GM23338 (cell line): ENCODE data around the gene HRK. TPM values are rescaled to one million over a fixed set of nuclear protein-coding genes. Genes with fewer than 3 reads are reported as not detected.

Experiments used
- ATAC-seq: fragments of 200-7000 bp; cut with Tn5 transposase; 3 replicates; pipeline ENCODE4 v1.9.1; 2020
- DNase-seq: peaks from one replicate; pipeline ENCODE4 v3.0.0-alpha.2; 2015; ENCODE audit warnings: low spot score
- H2AFZ ChIP-seq: fragments of 200-600 bp; sonication (generic); 2 replicates; pipeline ENCODE4 v1.8.0; 2016; ENCODE audit warnings: antibody characterized with exemption, mild to moderate bottlenecking, moderate library complexity
- H3F3A ChIP-seq: fragments of 200-600 bp; sonication (generic); replicated peaks from 2 replicates; pipeline ENCODE4 v1.8.0; 2017; ENCODE audit warnings: antibody characterized with exemption, mixed run types, low read depth
- H3K27ac ChIP-seq: fragments of 200-600 bp; sonication (generic); 2 replicates; pipeline ENCODE4 v1.6.1; 2016; ENCODE audit warnings: low read depth
- H3K27me3 ChIP-seq: fragments of 200-600 bp; sonication (generic); 2 replicates; pipeline ENCODE4 v1.8.0; 2016; ENCODE audit warnings: mild to moderate bottlenecking, mixed run types, moderate library complexity; ENCODE audit not compliant: insufficient read depth
- H3K36me3 ChIP-seq: fragments of 200-600 bp; sonication (generic); 2 replicates; pipeline ENCODE4 v1.8.0; 2016; ENCODE audit warnings: mild to moderate bottlenecking; ENCODE audit not compliant: insufficient read depth
- H3K4me1 ChIP-seq: fragments of 200-600 bp; sonication (generic); 2 replicates; pipeline ENCODE4 v1.8.0; 2016; ENCODE audit warnings: mild to moderate bottlenecking, moderate library complexity; ENCODE audit not compliant: insufficient read depth
- H3K4me2 ChIP-seq: fragments of 200-600 bp; sonication (generic); 2 replicates; pipeline ENCODE4 v1.7.1; 2017; ENCODE audit warnings: mixed run types
- H3K4me3 ChIP-seq: fragments of 200-600 bp; sonication (generic); 2 replicates; pipeline ENCODE4 v1.6.1; 2016; ENCODE audit warnings: mixed run types
- H3K79me2 ChIP-seq: fragments of 200-600 bp; sonication (generic); replicated peaks from 2 replicates; pipeline ENCODE4 v1.8.0; 2017; ENCODE audit warnings: mild to moderate bottlenecking; ENCODE audit not compliant: insufficient read depth
- H3K9me2 ChIP-seq: fragments of 200-600 bp; sonication (generic); 2 replicates; pipeline ENCODE4 v1.8.0; 2017; ENCODE audit not compliant: insufficient read depth
- H4K20me1 ChIP-seq: fragments of 200-600 bp; sonication (generic); replicated peaks from 2 replicates; pipeline ENCODE4 v1.8.0; 2017; ENCODE audit warnings: mild to moderate bottlenecking; ENCODE audit not compliant: insufficient read depth
- H3K27ac Mint-ChIP-seq: 2 replicates; pipeline ENCODE4 v1.8.0; 2020; ENCODE audit warnings: inconsistent platforms, mild to moderate bottlenecking, moderate library complexity, mixed read lengths
- H3K27me3 Mint-ChIP-seq: 3 replicates; pipeline ENCODE4 v1.8.0; 2022; ENCODE audit warnings: low read depth, mild to moderate bottlenecking, moderate library complexity, mixed read lengths, inconsistent platforms; ENCODE audit not compliant: insufficient read depth, poor library complexity
- H3K36me3 Mint-ChIP-seq: 3 replicates; pipeline ENCODE4 v1.8.0; 2021; ENCODE audit warnings: low read depth, mild to moderate bottlenecking, inconsistent platforms, moderate library complexity, mixed read lengths
- H3K4me1 Mint-ChIP-seq: 3 replicates; pipeline ENCODE4 v1.8.0; 2020; ENCODE audit warnings: mild to moderate bottlenecking, inconsistent platforms, mixed read lengths
- H3K4me3 Mint-ChIP-seq: 3 replicates; pipeline ENCODE4 v1.8.0; 2021; ENCODE audit warnings: moderate library complexity, mild to moderate bottlenecking, inconsistent platforms, mixed read lengths
- H3K9me3 Mint-ChIP-seq: 3 replicates; pipeline ENCODE4 v1.8.0; 2020; ENCODE audit warnings: moderate library complexity, mild to moderate bottlenecking, inconsistent platforms, mixed read lengths
- CREB1 ChIP-seq: fragments of 250-450 bp; sonication (Bioruptor Pico); IDR thresholded peaks from 2 replicates; pipeline ENCODE4 v1.5.0; 2020; ENCODE audit warnings: low read depth, mild to moderate bottlenecking, moderate library complexity
- ETS1 ChIP-seq: IDR thresholded peaks from 2 replicates; pipeline ENCODE4 v1.6.1; 2016; ENCODE audit warnings: antibody characterized with exemption
- EZH2 ChIP-seq: fragments of 200-600 bp; sonication (generic); IDR thresholded peaks from one replicate; pipeline ENCODE4 v1.8.0; 2017; ENCODE audit warnings: antibody characterized with exemption, mild to moderate bottlenecking, low read depth; ENCODE audit not compliant: unreplicated experiment
- EZH2phosphoT487 ChIP-seq: fragments of 200-600 bp; sonication (generic); IDR thresholded peaks from one replicate; pipeline ENCODE4 v1.8.1; 2018; ENCODE audit warnings: antibody characterized with exemption; ENCODE audit not compliant: unreplicated experiment
- JUNB ChIP-seq: IDR thresholded peaks from one replicate; pipeline ENCODE4 v1.6.1; 2016; ENCODE audit warnings: antibody characterized with exemption; ENCODE audit not compliant: unreplicated experiment
- NANOG ChIP-seq: IDR thresholded peaks from 2 replicates; pipeline ENCODE4 v1.6.1; 2016; ENCODE audit warnings: antibody characterized with exemption, borderline replicate concordance
- POLR2AphosphoS5 ChIP-seq: IDR thresholded peaks from 2 replicates; pipeline ENCODE4 v1.6.1; 2016; ENCODE audit warnings: antibody characterized with exemption, low read depth
- STAT1 ChIP-seq: IDR thresholded peaks from one replicate; pipeline ENCODE4 v1.6.1; 2016; ENCODE audit warnings: antibody characterized with exemption; ENCODE audit not compliant: unreplicated experiment
- ZNF114 ChIP-seq: fragments of 250-450 bp; sonication (Bioruptor Pico); IDR thresholded peaks from 2 replicates; pipeline ENCODE4 v1.5.0; 2020; ENCODE audit warnings: mild to moderate bottlenecking, moderate library complexity
- ZNF331 ChIP-seq: fragments of 250-450 bp; sonication (Bioruptor Pico); IDR thresholded peaks from 2 replicates; pipeline ENCODE4 v1.5.0; 2020; ENCODE audit warnings: low read depth, mild to moderate bottlenecking, moderate library complexity
- polyA plus RNA-seq: library from polyadenylated mRNA; unstranded; fragments of >200 nt; fragmentation: Nextera tagmentation; extraction: Ambion mirVana; gene quantifications from 2 replicates; pipeline ENCODE4 v1.2.1, GENCODE V29; 2016
- total RNA-seq: library from RNA; depleted of rRNA; stranded (reverse); fragments of >200 nt; shearing (Covaris generic); gene quantifications from 2 replicates; pipeline ENCODE4 v1.2.3, GENCODE V29; 2014
- TF ChIP-seq, protein P1 (sequence below), 2 experiments: fragments of 200-600 bp in 1 of 2; sonication (generic) in 1 of 2; conservative IDR thresholded peaks; 2 replicates each; pipeline versions ENCODE4 v1.5.1 to v1.6.1; 2016 to 2017; ENCODE audit warnings: antibody characterized with exemption in 2 of 2, low read depth in 2 of 2, mild to moderate bottlenecking in 2 of 2, moderate library complexity in 1 of 2
- TF ChIP-seq, protein P2 (sequence below): IDR thresholded peaks from one replicate; pipeline ENCODE4 v1.6.1; 2018; ENCODE audit warnings: antibody characterized with exemption; ENCODE audit not compliant: unreplicated experiment
- TF ChIP-seq, protein P3 (sequence below): fragments of 250-450 bp; sonication (Bioruptor Pico); IDR thresholded peaks from 2 replicates; pipeline ENCODE4 v1.5.0; 2020; ENCODE audit warnings: mild to moderate bottlenecking, moderate library complexity

Gene HRK
- total and polyA plus RNA-seq, 2 experiments from 2014 or later = 1.7 to 1.9 TPM

GRCh38 chr12:116897476-116897875, 16.2 kb upstream of the HRK start:
- Histone ChIP-seq H3K36me3 (no peaks in the 10 kb centered on the region), H3K4me1 (no peaks in the 10 kb centered on the region), H3K79me2 (no peaks in the 10 kb centered on the region), H3K27me3 (no peaks in the 10 kb centered on the region), H3K27ac (no peak overlapping the region), H3K4me3 (no peak overlapping the region), H3K9me2 (no peaks in the 10 kb centered on the region), H2AFZ (no peak overlapping the region), H4K20me1 (no peaks in the 10 kb centered on the region), H3K4me2 (no peak overlapping the region), H3F3A (no peaks in the 10 kb centered on the region)
- no peak for DNase-seq
- TF ChIP-seq EZH2phosphoT487 (no peak), CREB1 (CRISPR knock-in tag) (no peak), POLR2AphosphoS5 (no peak), ETS1 (no peak), EZH2 (no peak), JUNB (no peak), STAT1 (no peak), ZNF331 (CRISPR knock-in tag) (no peak), NANOG (no peak), ZNF114 (no peak)
- TF ChIP-seq, protein P1, sequence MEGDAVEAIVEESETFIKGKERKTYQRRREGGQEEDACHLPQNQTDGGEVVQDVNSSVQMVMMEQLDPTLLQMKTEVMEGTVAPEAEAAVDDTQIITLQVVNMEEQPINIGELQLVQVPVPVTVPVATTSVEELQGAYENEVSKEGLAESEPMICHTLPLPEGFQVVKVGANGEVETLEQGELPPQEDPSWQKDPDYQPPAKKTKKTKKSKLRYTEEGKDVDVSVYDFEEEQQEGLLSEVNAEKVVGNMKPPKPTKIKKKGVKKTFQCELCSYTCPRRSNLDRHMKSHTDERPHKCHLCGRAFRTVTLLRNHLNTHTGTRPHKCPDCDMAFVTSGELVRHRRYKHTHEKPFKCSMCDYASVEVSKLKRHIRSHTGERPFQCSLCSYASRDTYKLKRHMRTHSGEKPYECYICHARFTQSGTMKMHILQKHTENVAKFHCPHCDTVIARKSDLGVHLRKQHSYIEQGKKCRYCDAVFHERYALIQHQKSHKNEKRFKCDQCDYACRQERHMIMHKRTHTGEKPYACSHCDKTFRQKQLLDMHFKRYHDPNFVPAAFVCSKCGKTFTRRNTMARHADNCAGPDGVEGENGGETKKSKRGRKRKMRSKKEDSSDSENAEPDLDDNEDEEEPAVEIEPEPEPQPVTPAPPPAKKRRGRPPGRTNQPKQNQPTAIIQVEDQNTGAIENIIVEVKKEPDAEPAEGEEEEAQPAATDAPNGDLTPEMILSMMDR (conservative IDR thresholded peaks at IDR 0.05; ENCODE audit: low read depth in 2 of 2) = no peak
- TF ChIP-seq, protein P2, sequence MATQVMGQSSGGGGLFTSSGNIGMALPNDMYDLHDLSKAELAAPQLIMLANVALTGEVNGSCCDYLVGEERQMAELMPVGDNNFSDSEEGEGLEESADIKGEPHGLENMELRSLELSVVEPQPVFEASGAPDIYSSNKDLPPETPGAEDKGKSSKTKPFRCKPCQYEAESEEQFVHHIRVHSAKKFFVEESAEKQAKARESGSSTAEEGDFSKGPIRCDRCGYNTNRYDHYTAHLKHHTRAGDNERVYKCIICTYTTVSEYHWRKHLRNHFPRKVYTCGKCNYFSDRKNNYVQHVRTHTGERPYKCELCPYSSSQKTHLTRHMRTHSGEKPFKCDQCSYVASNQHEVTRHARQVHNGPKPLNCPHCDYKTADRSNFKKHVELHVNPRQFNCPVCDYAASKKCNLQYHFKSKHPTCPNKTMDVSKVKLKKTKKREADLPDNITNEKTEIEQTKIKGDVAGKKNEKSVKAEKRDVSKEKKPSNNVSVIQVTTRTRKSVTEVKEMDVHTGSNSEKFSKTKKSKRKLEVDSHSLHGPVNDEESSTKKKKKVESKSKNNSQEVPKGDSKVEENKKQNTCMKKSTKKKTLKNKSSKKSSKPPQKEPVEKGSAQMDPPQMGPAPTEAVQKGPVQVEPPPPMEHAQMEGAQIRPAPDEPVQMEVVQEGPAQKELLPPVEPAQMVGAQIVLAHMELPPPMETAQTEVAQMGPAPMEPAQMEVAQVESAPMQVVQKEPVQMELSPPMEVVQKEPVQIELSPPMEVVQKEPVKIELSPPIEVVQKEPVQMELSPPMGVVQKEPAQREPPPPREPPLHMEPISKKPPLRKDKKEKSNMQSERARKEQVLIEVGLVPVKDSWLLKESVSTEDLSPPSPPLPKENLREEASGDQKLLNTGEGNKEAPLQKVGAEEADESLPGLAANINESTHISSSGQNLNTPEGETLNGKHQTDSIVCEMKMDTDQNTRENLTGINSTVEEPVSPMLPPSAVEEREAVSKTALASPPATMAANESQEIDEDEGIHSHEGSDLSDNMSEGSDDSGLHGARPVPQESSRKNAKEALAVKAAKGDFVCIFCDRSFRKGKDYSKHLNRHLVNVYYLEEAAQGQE = no peak
- TF ChIP-seq, protein P3, sequence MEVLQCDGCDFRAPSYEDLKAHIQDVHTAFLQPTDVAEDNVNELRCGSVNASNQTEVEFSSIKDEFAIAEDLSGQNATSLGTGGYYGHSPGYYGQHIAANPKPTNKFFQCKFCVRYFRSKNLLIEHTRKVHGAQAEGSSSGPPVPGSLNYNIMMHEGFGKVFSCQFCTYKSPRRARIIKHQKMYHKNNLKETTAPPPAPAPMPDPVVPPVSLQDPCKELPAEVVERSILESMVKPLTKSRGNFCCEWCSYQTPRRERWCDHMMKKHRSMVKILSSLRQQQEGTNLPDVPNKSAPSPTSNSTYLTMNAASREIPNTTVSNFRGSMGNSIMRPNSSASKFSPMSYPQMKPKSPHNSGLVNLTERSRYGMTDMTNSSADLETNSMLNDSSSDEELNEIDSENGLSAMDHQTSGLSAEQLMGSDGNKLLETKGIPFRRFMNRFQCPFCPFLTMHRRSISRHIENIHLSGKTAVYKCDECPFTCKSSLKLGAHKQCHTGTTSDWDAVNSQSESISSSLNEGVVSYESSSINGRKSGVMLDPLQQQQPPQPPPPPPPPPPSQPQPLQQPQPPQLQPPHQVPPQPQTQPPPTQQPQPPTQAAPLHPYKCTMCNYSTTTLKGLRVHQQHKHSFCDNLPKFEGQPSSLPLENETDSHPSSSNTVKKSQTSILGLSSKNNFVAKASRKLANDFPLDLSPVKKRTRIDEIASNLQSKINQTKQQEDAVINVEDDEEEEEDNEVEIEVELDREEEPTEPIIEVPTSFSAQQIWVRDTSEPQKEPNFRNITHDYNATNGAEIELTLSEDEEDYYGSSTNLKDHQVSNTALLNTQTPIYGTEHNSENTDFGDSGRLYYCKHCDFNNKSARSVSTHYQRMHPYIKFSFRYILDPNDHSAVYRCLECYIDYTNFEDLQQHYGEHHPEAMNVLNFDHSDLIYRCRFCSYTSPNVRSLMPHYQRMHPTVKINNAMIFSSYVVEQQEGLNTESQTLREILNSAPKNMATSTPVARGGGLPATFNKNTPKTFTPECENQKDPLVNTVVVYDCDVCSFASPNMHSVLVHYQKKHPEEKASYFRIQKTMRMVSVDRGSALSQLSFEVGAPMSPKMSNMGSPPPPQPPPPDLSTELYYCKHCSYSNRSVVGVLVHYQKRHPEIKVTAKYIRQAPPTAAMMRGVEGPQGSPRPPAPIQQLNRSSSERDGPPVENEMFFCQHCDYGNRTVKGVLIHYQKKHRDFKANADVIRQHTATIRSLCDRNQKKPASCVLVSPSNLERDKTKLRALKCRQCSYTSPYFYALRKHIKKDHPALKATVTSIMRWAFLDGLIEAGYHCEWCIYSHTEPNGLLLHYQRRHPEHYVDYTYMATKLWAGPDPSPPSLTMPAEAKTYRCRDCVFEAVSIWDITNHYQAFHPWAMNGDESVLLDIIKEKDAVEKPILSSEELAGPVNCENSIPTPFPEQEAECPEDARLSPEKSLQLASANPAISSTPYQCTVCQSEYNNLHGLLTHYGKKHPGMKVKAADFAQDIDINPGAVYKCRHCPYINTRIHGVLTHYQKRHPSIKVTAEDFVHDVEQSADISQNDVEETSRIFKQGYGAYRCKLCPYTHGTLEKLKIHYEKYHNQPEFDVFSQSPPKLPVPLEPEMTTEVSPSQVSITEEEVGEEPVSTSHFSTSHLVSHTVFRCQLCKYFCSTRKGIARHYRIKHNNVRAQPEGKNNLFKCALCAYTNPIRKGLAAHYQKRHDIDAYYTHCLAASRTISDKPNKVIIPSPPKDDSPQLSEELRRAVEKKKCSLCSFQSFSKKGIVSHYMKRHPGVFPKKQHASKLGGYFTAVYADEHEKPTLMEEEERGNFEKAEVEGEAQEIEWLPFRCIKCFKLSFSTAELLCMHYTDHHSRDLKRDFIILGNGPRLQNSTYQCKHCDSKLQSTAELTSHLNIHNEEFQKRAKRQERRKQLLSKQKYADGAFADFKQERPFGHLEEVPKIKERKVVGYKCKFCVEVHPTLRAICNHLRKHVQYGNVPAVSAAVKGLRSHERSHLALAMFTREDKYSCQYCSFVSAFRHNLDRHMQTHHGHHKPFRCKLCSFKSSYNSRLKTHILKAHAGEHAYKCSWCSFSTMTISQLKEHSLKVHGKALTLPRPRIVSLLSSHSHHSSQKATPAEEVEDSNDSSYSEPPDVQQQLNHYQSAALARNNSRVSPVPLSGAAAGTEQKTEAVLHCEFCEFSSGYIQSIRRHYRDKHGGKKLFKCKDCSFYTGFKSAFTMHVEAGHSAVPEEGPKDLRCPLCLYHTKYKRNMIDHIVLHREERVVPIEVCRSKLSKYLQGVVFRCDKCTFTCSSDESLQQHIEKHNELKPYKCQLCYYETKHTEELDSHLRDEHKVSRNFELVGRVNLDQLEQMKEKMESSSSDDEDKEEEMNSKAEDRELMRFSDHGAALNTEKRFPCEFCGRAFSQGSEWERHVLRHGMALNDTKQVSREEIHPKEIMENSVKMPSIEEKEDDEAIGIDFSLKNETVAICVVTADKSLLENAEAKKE (CRISPR knock-in tag) = no peak
- Mint-ChIP-seq H3K9me3 (no peaks in the 10 kb centered on the region), H3K27ac (no peak overlapping the region), H3K4me1 (no peaks in the 10 kb centered on the region), H3K27me3 (peaks cover 1% of the 10 kb centered on the region), H3K4me3 (no peak overlapping the region), H3K36me3 (no peaks in the 10 kb centered on the region)
- ATAC-seq = no peak
